ENCODE data around the gene DDX25. TPM values are rescaled to one million over a fixed set of nuclear protein-coding genes. Genes with fewer than 3 reads are reported as not detected.
A peak's percentile ranks its signal among the peaks of the same experiment; 100 is the strongest.

The DDX25 gene
- total RNA-seq, 2 donors from 2014 or later = 0.26 TPM; not detected in 1

DNA sequence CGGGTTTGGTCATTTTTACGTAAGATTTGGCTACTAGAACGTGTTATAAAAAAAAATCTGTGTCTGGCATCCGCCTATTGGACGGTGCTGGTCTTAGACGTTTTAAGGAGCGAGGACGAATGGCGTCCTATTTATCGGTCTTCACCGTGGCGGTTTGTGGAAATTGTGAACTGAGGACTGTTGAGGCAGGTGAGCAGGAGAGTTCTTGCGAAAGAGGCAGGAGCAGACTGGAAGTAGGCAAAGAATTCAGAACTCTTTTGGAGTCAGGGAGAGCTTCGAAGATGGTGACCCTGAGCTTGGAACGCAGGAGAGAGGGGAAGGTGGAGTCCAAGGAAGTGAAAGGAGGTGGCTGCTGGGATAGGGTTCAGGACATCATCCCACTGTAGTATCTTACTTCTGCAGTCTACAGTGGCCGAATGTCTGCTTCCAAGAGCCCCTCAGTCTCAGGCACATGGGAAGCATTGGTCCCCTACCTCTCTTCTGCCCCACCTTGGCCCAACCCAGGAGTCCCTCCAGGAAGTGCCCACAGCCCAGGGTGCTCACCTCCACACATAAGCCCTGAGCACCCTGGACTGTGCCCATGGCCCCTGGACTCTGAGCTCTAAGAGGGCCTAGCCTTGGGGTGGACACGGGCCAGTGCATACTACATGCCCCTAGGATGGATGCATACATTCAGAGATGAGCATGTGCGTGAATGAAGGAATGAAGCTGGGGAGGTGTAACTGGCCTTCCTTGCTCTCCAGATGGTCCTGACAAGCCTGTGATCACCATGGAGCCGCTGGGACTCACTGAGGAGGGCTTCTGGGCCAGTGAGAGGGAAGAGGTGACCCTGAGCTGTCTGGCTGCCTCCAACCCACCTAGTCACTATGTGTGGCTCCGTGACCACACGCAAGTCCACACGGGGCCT, 45.2 kb downstream of the DDX25 start:
- no peaks in the 10 kb centered on the region for H3K36me3 ChIP-seq (replicated peaks in 1 of 2; ENCODE audit: insufficient read depth in 1 of 2, low read depth in 2 of 2)
- no peak for ATAC-seq
- peaks cover 26% of the 10 kb centered on the region for H3K4me1 ChIP-seq
- 83 to 84% methylated on average over 19 to 22 of the region's 22 CpGs for WGBS, 2 donors
- H3K4me3 ChIP-seq = no peak overlapping the region
- intact Hi-C loops (cut with DNase I) = no loop called here
- DNase-seq = no peak
- H3K27ac ChIP-seq = no peak overlapping the region
- no peaks in the 10 kb centered on the region for H3K27me3 ChIP-seq
- TF ChIP-seq, protein P1, sequence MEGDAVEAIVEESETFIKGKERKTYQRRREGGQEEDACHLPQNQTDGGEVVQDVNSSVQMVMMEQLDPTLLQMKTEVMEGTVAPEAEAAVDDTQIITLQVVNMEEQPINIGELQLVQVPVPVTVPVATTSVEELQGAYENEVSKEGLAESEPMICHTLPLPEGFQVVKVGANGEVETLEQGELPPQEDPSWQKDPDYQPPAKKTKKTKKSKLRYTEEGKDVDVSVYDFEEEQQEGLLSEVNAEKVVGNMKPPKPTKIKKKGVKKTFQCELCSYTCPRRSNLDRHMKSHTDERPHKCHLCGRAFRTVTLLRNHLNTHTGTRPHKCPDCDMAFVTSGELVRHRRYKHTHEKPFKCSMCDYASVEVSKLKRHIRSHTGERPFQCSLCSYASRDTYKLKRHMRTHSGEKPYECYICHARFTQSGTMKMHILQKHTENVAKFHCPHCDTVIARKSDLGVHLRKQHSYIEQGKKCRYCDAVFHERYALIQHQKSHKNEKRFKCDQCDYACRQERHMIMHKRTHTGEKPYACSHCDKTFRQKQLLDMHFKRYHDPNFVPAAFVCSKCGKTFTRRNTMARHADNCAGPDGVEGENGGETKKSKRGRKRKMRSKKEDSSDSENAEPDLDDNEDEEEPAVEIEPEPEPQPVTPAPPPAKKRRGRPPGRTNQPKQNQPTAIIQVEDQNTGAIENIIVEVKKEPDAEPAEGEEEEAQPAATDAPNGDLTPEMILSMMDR (IDR thresholded peaks at IDR 0.05) = no peak
- no peak for TF ChIP-seq POLR2A (IDR thresholded peaks at IDR 0.05)
- no peaks in the 10 kb centered on the region for H3K9me3 ChIP-seq

- H3K36me3 ChIP-seq (replicated peaks in 1 of 2; ENCODE audit: insufficient read depth in 1 of 2, low read depth in 2 of 2) = no peaks in the 10 kb centered on the region
- no peak overlapping the region for H3K4me3 ChIP-seq
- H3K27me3 ChIP-seq = no peaks in the 10 kb centered on the region
- no peaks in the 10 kb centered on the region for H3K9me3 ChIP-seq
- no peak for DNase-seq
- 79% methylated on average over 4 to 11 of the region's 11 CpGs for WGBS, 2 donors
- TF ChIP-seq, protein P1 (IDR thresholded peaks at IDR 0.05) = no peak
- no peak for TF ChIP-seq POLR2A (IDR thresholded peaks at IDR 0.05)
- peaks cover 26% of the 10 kb centered on the region for H3K4me1 ChIP-seq
- intact Hi-C loops (cut with DNase I) = no loop called here
- H3K27ac ChIP-seq = no peak overlapping the region
- ATAC-seq = no peak
Observed at GRCh38 chr11:125950178-125950490, 45.8 kb downstream of the DDX25 start.

DNA sequence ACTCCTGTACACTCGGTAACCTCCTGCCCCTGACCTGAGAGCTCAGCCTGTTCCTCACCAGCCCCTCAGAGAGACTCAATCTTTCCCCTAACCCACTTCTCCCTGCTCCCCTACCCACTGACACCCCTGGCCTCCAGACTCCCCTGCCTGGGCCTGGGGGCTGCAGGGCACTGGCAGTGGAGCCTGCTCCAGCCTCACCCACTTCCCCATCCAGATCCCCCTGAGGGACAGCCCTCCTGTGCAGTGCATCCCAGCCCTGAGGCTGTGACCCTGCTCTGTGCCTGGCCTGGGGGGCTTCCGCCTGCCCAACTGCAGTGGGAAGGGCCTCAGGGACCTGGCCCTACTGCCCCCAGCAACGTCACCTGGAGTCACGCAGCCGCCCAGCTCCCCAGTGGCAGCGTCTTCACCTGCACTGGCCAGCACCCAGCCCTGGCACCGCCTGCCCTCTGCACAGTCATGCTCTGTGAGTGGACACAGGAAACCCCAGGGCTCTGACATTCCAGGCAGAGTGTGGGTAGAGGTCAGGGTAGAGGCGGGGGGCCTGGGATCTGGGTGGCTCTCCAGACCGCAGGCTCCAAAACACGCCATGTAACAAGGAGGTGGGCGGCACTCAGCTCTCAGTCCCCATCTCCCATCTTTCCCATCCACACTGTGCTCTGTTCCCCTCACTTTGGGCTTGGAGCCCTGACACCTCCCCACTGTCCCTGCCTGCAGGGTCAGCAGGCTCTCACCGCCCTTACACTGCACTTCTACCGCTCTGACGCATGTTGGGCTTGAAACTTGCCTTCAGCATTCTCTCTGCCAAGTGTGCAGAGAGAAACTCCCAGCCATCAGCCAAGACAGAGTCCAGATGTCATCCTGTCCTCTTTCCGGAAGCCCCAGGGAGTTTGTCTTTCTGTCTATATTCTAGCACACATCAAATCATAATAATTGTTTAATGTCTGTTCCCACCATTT, 46.7 kb downstream of the DDX25 start:
- intact Hi-C loops (cut with DNase I) = no loop called here
- H3K27ac ChIP-seq = peak overlapping the region; percentile 56 to 78 (median 68)
- 47 to 65% methylated on average over 5 to 15 of the region's 15 CpGs for WGBS, 2 donors

GRCh38 chr11:125951731-125952130, 47.4 kb downstream of the DDX25 start:
- 73 to 79% methylated on average over 10 to 11 of the region's 11 CpGs for WGBS, 2 donors
- no peaks in the 10 kb centered on the region for H3K27me3 ChIP-seq
- peak overlapping the region; percentile 56 to 78 (median 68) for H3K27ac ChIP-seq
- intact Hi-C loops (cut with DNase I) = no loop called here
- H3K4me3 ChIP-seq = no peak overlapping the region
- no peaks in the 10 kb centered on the region for H3K36me3 ChIP-seq (replicated peaks in 1 of 2; ENCODE audit: insufficient read depth in 1 of 2, low read depth in 2 of 2)
- H3K4me1 ChIP-seq = peaks cover 26% of the 10 kb centered on the region
- TF ChIP-seq, protein P1 (IDR thresholded peaks at IDR 0.05) = no peak
- TF ChIP-seq POLR2A (IDR thresholded peaks at IDR 0.05) = no peak
- ATAC-seq = no peak
- H3K9me3 ChIP-seq = no peaks in the 10 kb centered on the region
- no peak for DNase-seq

More for the DNA sequence above, 46.7 kb downstream of the DDX25 start:
- H3K9me3 ChIP-seq = no peaks in the 10 kb centered on the region
- DNase-seq = peak; percentile 35 to 56 (median 50)
- no peak for TF ChIP-seq POLR2A (IDR thresholded peaks at IDR 0.05)
- TF ChIP-seq, protein P1 (IDR thresholded peaks at IDR 0.05) = no peak
- H3K36me3 ChIP-seq (replicated peaks in 1 of 2; ENCODE audit: insufficient read depth in 1 of 2, low read depth in 2 of 2) = no peaks in the 10 kb centered on the region
- ATAC-seq = peak; percentile 57
- H3K4me3 ChIP-seq = no peak overlapping the region
- peaks cover 26% of the 10 kb centered on the region for H3K4me1 ChIP-seq
- no peaks in the 10 kb centered on the region for H3K27me3 ChIP-seq

Data from body of pancreas (tissue), 4 donors.